ENCODE measurements around the gene PROC.
A peak's percentile ranks its signal among the peaks of the same experiment; 100 is the strongest.

Gene PROC

DNA sequence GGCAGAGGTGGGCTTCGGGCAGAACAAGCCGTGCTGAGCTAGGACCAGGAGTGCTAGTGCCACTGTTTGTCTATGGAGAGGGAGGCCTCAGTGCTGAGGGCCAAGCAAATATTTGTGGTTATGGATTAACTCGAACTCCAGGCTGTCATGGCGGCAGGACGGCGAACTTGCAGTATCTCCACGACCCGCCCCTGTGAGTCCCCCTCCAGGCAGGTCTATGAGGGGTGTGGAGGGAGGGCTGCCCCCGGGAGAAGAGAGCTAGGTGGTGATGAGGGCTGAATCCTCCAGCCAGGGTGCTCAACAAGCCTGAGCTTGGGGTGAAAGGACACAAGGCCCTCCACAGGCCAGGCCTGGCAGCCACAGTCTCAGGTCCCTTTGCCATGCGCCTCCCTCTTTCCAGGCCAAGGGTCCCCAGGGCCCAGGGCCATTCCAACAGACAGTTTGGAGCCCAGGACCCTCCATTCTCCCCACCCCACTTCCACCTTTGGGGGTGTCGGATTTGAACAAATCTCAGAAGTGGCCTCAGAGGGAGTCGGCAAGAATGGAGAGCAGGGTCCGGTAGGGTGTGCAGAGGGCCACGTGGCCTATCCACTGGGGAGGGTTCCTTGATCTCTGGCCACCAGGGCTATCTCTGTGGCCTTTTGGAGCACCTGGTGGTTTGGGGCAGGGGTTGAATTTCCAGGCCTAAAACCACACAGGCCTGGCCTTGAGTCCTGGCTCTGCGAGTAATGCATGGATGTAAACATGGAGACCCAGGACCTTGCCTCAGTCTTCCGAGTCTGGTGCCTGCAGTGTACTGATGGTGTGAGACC, at the start of gene PROC:
Gene PROC (plus strand): TSS at position 128 of the 812 bp plus-strand sequence. CDS start 1,516 bp downstream, outside the sequence.
- no peak for DNase-seq (ENCODE audit: low read depth)

- no peak for DNase-seq (ENCODE audit: low read depth)
Measured at GRCh38 chr2:127370010-127370409, 48.2 kb upstream of the PROC start.

- DNase-seq (ENCODE audit: low read depth), result no peak
Measured at GRCh38 chr2:127371037-127371436, 47.2 kb upstream of the PROC start.

DNA sequence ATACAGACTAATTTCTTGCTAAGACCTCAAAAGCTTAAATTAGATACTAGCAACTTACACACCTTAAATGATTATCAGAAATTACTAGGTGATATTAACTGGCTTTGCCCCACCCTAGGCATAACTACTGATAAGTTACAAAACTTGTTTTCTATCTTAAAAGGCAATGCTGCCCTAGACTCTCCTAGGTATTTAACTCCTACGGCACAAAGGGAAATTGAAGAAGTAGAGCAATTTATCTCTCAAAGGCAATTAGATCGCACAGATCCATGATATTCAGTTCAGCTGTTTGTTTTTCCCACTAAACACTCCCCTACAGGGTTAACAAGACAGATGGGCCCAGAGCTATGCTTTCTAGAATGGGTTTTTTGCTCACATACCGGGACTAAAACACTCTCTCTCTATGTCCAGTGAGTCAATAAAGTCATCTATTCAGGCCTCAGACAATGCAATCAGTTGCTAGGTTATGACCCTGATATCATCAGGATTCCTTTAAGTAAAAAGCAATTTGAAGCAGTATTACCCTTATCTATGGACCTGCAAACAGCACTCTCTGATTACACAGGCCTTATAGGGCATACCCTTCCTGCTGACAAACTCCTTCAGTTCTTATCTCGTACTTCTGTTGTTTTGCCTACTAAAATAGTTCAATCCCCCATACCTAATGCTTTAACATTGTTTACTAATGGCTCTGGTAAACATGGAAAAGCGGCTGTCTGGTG, 44.7 kb upstream of the PROC start:
- no peak for DNase-seq (ENCODE audit: low read depth)

DNA sequence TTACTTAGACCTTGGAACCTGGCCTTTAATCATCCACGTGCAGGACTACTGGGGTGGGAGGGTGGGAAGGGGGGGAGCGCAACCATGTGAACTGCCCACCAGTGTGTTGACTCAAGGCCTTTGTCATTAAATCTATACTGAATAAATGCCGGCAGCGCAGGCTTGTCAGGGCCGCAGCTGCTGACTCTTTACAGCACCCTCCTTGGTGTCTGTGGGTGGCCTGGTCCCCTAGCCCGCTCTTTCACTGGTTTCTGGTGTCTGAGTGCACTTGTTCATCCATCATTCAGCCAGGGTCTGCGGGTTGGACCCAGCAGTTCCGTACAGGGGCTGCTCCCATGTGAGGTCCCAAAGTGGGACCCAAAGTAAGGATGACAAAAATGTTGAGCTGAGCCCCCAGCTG, 42.0 kb upstream of the PROC start:
- DNase-seq (ENCODE audit: low read depth), result no peak

GRCh38 chr2:127377262-127377661, 41.0 kb upstream of the PROC start:
- DNase-seq (ENCODE audit: low read depth), result no peak

GRCh38 chr2:127378720-127379119, 39.5 kb upstream of the PROC start:
- DNase-seq (ENCODE audit: low read depth), result no peak

- DNase-seq (ENCODE audit: low read depth), result no peak
Measured at GRCh38 chr2:127379712-127380355, 38.4 kb upstream of the PROC start.

DNA sequence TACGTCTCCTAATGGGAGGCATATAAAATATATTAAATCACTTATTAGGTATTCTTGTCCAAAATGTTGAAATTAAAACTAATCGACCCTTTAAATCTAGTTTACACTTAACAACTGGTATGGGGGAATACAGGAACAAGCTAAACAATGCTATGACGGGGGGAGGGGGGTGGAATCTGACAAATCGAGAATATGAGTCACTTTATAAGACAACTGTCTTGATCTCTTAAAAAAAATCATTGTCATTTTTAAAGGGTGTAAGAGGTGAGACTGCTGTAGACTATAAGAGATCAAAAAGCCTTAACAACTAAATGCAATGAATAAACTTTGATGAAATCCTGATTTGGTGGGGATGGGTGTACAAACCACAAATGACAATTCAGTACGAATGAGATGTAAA, 36.5 kb upstream of the PROC start:
- no peak for DNase-seq (ENCODE audit: low read depth)

GRCh38 chr2:127382831-127383230, 35.4 kb upstream of the PROC start:
- no peak for DNase-seq (ENCODE audit: low read depth)

DNA sequence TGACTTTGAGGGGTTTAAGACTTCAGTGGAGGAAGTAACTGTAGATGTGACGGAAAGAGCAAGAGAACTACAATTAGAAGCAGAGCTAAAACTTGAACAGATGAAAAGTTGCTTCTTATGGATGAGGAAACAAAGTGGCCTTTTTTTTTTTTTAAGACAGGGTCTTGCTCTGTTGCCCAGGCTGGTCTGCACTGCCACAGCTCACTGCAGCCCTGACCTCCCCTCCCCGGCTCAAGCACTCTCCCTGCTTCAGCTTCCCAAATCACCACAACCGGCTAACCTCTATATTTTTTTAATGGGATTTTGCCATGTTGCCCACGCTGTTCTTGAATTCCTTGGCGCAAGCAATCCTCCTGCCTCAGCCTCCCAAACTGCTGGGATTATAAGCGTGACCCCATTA, 33.7 kb upstream of the PROC start:
- DNase-seq (ENCODE audit: low read depth), result no peak

DNA sequence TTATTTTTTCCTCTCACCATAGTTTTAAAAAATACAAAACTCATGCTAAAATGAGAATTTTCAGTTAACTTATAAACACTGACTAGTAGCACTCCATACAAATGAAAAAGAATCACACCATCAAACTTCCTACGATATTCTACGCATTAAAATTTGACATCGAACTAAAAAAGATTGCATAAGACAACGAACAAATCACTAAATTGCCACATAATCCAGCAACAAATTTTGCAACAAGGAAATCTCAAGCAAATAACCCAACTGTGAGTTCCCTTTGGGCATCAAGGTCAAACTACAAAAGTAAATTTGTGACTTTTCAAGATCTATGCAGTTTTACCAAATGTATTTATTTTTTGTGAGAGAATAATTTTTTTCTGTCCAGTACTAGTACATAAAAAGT, 32.0 kb upstream of the PROC start:
- no peak for DNase-seq (ENCODE audit: low read depth)

- peak; percentile 71 for DNase-seq (ENCODE audit: low read depth)
Measured at GRCh38 chr2:127386764-127387654, 31.2 kb upstream of the PROC start.

GRCh38 chr2:127387655-127388422, 30.4 kb upstream of the PROC start, which contains the start of gene MAP3K2:
TSS of gene MAP3K2 (minus strand) at chr2:127387975. CDS start at chr2:127343129, 44,846 bp downstream.
- DNase-seq (ENCODE audit: low read depth), result peak; percentile 97

- no peak for DNase-seq (ENCODE audit: low read depth)
Measured at GRCh38 chr2:127388423-127389164, 29.6 kb upstream of the PROC start.

DNA sequence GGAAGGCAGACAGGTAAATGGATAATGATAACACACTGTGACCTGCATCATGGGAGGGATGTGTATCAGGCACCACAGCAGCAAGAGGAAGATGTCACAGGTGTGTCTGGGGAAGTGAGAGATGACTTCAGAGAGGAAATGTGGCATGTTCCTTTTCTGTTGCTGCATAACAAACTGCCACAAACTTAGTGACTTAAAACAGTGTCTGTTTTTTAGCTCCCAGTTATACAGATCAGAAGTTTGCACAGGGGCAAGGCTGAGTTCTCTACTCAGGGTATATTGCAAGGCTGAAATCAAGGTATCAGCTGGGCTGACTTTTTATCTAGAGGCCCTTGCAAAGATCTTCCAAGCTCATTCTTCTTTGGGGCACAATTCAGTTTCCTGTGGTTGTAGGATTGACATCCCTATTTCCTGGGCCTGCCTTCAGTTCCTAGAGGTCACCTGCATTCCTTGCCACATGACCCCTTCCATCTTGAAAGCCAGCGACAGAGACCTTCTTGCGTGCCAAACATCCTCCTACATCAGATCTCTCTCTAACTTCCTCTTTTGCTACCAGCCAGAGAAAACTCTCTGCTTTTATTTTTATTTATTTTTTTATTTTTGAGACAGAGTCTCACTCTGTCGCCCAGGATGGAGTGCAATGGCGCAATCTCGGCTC, 28.3 kb upstream of the PROC start:
- no peak for DNase-seq (ENCODE audit: low read depth)

DNA sequence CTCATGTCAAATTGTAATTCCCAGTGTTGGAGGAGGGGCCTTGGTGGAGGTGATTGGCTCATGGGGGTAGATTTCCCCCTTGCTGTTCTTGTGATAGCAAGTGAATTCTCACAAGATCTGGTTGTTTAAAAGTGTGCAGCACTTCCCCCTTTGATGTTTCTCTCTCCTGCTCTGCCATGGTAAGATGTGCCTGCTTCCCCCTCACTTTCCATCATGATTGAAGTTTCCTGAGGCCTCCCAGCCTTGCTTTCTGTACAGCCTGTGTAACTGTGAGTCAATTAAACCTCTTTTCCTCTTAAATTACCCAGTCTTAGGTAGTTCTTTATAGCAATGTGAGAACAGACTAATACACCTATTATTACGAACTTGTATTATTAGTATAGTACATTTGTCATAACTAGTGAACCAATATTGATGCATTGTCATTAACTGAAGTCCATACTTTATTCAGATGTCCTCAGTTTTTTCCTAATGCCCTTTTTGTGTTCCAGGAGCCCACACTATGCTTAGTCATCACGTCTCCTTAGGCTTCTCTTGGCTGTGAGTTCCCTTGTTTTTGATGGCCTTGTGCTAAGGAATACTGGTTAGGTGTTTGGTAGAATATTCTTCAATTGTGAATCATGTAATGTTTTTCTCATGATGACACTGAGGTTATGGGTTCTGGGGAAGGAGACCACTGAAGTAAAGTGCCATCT, 25.9 kb upstream of the PROC start:
- no peak for DNase-seq (ENCODE audit: low read depth)

- no peak for DNase-seq (ENCODE audit: low read depth)
Measured at GRCh38 chr2:127392828-127393578, 25.2 kb upstream of the PROC start.
